ENCODE data around the gene SNN.

SNN gene

GRCh38 chr16:11640987-11641817 lies 27.1 kb upstream of the SNN start:
- TF ChIP-seq, protein P1, sequence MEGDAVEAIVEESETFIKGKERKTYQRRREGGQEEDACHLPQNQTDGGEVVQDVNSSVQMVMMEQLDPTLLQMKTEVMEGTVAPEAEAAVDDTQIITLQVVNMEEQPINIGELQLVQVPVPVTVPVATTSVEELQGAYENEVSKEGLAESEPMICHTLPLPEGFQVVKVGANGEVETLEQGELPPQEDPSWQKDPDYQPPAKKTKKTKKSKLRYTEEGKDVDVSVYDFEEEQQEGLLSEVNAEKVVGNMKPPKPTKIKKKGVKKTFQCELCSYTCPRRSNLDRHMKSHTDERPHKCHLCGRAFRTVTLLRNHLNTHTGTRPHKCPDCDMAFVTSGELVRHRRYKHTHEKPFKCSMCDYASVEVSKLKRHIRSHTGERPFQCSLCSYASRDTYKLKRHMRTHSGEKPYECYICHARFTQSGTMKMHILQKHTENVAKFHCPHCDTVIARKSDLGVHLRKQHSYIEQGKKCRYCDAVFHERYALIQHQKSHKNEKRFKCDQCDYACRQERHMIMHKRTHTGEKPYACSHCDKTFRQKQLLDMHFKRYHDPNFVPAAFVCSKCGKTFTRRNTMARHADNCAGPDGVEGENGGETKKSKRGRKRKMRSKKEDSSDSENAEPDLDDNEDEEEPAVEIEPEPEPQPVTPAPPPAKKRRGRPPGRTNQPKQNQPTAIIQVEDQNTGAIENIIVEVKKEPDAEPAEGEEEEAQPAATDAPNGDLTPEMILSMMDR (IDR thresholded peaks at IDR 0.05) = peak; percentile 88
- no peak for TF ChIP-seq ZFX (IDR thresholded peaks at IDR 0.05; ENCODE audit: borderline replicate concordance)
- H3K27ac ChIP-seq = peak overlapping the region; percentile 15; the same call in 1 of the 2 replicates

DNA sequence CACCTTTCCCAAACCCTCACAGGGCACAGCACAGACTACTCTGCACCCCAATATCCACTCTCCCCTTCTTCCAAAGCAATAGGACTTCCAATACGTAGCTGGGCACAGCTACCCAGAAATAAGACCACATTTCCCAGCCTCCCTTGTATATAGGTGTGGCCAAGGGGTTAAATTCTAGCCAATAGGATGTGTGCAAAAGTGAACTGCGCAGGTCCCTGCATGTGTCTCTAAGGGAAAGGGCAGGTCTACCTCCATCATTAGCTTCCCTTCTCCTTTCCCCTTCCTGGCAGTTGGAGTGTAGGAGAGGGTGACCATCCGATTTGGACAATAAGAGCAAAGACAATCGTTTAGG lies 25.5 kb upstream of the SNN start:
- no peak for TF ChIP-seq ZFX (IDR thresholded peaks at IDR 0.05; ENCODE audit: borderline replicate concordance)
- TF ChIP-seq, protein P1 (IDR thresholded peaks at IDR 0.05) = no peak
- no peak overlapping the region for H3K27ac ChIP-seq

GRCh38 chr16:11649276-11649675 lies 19.0 kb upstream of the SNN start:
- H3K27ac ChIP-seq = no peak overlapping the region
- TF ChIP-seq, protein P1 (IDR thresholded peaks at IDR 0.05) = no peak
- TF ChIP-seq ZFX (IDR thresholded peaks at IDR 0.05; ENCODE audit: borderline replicate concordance) = no peak

GRCh38 chr16:11650641-11651591 lies 17.3 kb upstream of the SNN start:
- TF ChIP-seq ZFX (IDR thresholded peaks at IDR 0.05; ENCODE audit: borderline replicate concordance) = no peak
- TF ChIP-seq, protein P1 (IDR thresholded peaks at IDR 0.05) = no peak
- H3K27ac ChIP-seq = no peak overlapping the region

GRCh38 chr16:11651796-11652195 lies 16.5 kb upstream of the SNN start:
- TF ChIP-seq, protein P1 (IDR thresholded peaks at IDR 0.05) = no peak
- TF ChIP-seq ZFX (IDR thresholded peaks at IDR 0.05; ENCODE audit: borderline replicate concordance) = no peak
- no peak overlapping the region for H3K27ac ChIP-seq

GRCh38 chr16:11655655-11656054 lies 12.6 kb upstream of the SNN start:
- TF ChIP-seq ZFX (IDR thresholded peaks at IDR 0.05; ENCODE audit: borderline replicate concordance) = no peak
- TF ChIP-seq, protein P1 (IDR thresholded peaks at IDR 0.05) = no peak
- H3K27ac ChIP-seq = no peak overlapping the region

Data from 22Rv1 (cell line).